Loucy (cell line): ENCODE results near the gene SKAP2.

Source experiments
- H2AFZ ChIP-seq: fragments of 200-600 bp; sonication (generic); 2 replicates; pipeline ENCODE4 v1.6.0; 2016; ENCODE audit warnings: antibody characterized with exemption, mild to moderate bottlenecking, low read length, moderate library complexity
- H3F3A ChIP-seq: fragments of 200-600 bp; 2 replicates; pipeline ENCODE4 v1.6.0; 2016; ENCODE audit warnings: antibody characterized with exemption, low read depth, mild to moderate bottlenecking
- H3K27me3 ChIP-seq: fragments of 200-600 bp; sonication (generic); 2 replicates; pipeline ENCODE4 v1.6.1; 2014; ENCODE audit warnings: low read length, mild to moderate bottlenecking; ENCODE audit not compliant: insufficient read depth, poor library complexity, severe bottlenecking
- H3K36me3 ChIP-seq: fragments of 200-600 bp; sonication (generic); 2 replicates; pipeline ENCODE4 v1.6.1; 2016; ENCODE audit warnings: low read length; ENCODE audit not compliant: insufficient read depth
- H3K4me1 ChIP-seq: fragments of 200-600 bp; sonication (generic); 2 replicates; pipeline ENCODE4 v1.5.1; 2014; ENCODE audit warnings: low read length, mild to moderate bottlenecking; ENCODE audit not compliant: insufficient read depth, poor library complexity, severe bottlenecking
- H3K4me2 ChIP-seq: fragments of 200-600 bp; sonication (generic); 2 replicates; pipeline ENCODE4 v1.6.0; 2014; ENCODE audit warnings: antibody characterized with exemption, low read length, low read depth, mild to moderate bottlenecking; ENCODE audit not compliant: poor library complexity, severe bottlenecking
- H3K4me3 ChIP-seq: fragments of 200-600 bp; sonication (generic); 2 replicates; pipeline ENCODE4 v1.5.1; 2014; ENCODE audit warnings: low read length, mild to moderate bottlenecking, mixed read lengths; ENCODE audit not compliant: poor library complexity, severe bottlenecking
- H3K79me2 ChIP-seq: fragments of 200-600 bp; sonication (generic); 2 replicates; pipeline ENCODE4 v1.6.1; 2014; ENCODE audit warnings: low read length; ENCODE audit not compliant: insufficient read depth
- H3K9ac ChIP-seq: fragments of 200-600 bp; sonication (generic); 2 replicates; pipeline ENCODE4 v1.6.0; 2014; ENCODE audit warnings: mild to moderate bottlenecking, low read depth, low read length, moderate library complexity; ENCODE audit not compliant: poor library complexity, severe bottlenecking
- H3K9me2 ChIP-seq: fragments of 200-600 bp; sonication (generic); replicated peaks from 2 replicates; pipeline ENCODE4 v1.6.1; 2016; ENCODE audit warnings: low read depth, low read length, mixed read lengths
- H3K9me3 ChIP-seq: fragments of 200-600 bp; sonication (generic); 2 replicates; pipeline ENCODE4 v1.6.1; 2014; ENCODE audit warnings: mild to moderate bottlenecking, antibody characterized with exemption, low read length, low read depth; ENCODE audit not compliant: insufficient read depth
- H4K20me1 ChIP-seq: fragments of 200-600 bp; sonication (generic); 2 replicates; pipeline ENCODE4 v1.6.0; 2014; ENCODE audit warnings: antibody characterized with exemption, low read length, mild to moderate bottlenecking; ENCODE audit not compliant: insufficient read depth, poor library complexity, severe bottlenecking
- EZH2phosphoT487 ChIP-seq: fragments of 200-600 bp; IDR thresholded peaks from 2 replicates; pipeline ENCODE4 v1.6.1; 2018; ENCODE audit warnings: antibody characterized with exemption, mild to moderate bottlenecking, moderate library complexity, borderline replicate concordance
- TF ChIP-seq, protein P1 (sequence below): fragments of 200-600 bp; sonication (generic); conservative IDR thresholded peaks from 2 replicates; pipeline ENCODE4 v1.5.1; 2014; ENCODE audit warnings: mild to moderate bottlenecking, antibody characterized with exemption, low read length

The SKAP2 gene

DNA sequence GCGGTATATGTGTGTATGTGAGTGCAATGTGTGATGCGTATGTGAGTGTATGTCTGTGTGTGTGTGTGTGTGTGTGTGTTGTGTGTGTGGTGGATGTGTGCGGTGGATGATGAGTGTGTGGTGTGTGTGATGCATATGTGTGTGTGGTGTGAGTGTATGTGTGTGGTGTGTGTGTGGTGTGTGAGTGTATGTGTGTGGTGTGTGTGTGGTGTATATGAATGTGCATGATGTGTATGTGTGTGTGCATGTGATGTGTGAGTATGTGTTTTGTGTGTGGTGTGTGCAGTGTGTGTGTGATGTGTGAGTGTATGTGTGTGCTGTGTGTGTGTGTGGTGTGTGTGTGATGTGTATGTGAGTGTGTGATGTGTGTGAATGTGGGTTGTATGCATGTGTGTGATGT, 222.0 kb downstream of the SKAP2 start:
- H3K27me3 ChIP-seq = no peaks in the 10 kb centered on the region
- no peaks in the 10 kb centered on the region for H3K4me1 ChIP-seq
- H3K9ac ChIP-seq = no peak overlapping the region
- H3K4me2 ChIP-seq = no peak overlapping the region
- no peaks in the 10 kb centered on the region for H3K9me2 ChIP-seq
- H3K9me3 ChIP-seq = no peaks in the 10 kb centered on the region
- no peaks in the 10 kb centered on the region for H3F3A ChIP-seq
- TF ChIP-seq EZH2phosphoT487 = no peak
- TF ChIP-seq, protein P1, sequence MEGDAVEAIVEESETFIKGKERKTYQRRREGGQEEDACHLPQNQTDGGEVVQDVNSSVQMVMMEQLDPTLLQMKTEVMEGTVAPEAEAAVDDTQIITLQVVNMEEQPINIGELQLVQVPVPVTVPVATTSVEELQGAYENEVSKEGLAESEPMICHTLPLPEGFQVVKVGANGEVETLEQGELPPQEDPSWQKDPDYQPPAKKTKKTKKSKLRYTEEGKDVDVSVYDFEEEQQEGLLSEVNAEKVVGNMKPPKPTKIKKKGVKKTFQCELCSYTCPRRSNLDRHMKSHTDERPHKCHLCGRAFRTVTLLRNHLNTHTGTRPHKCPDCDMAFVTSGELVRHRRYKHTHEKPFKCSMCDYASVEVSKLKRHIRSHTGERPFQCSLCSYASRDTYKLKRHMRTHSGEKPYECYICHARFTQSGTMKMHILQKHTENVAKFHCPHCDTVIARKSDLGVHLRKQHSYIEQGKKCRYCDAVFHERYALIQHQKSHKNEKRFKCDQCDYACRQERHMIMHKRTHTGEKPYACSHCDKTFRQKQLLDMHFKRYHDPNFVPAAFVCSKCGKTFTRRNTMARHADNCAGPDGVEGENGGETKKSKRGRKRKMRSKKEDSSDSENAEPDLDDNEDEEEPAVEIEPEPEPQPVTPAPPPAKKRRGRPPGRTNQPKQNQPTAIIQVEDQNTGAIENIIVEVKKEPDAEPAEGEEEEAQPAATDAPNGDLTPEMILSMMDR = no peak
- no peaks in the 10 kb centered on the region for H4K20me1 ChIP-seq
- H2AFZ ChIP-seq = no peak overlapping the region
- no peaks in the 10 kb centered on the region for H3K36me3 ChIP-seq
- H3K4me3 ChIP-seq = no peak overlapping the region
- H3K79me2 ChIP-seq = no peaks in the 10 kb centered on the region

DNA sequence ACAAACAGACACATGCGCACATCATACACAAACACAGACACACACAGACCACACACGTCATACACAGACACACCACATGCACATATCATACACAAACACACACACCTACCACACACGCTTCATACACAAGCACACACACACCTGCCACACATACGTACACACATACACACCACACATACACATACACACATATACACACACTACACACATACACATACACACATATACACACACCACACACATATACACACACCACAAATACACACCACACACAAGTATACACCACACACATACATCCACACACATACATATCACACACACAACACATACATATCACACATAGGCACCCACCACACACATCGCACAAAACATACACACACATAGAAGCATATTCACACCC, 224.7 kb downstream of the SKAP2 start:
- Histone ChIP-seq H3K9me2 (no peaks in the 10 kb centered on the region), H3K9ac (no peak overlapping the region), H3F3A (no peaks in the 10 kb centered on the region), H2AFZ (no peak overlapping the region), H4K20me1 (no peaks in the 10 kb centered on the region), H3K4me3 (no peak overlapping the region), H3K9me3 (no peaks in the 10 kb centered on the region), H3K79me2 (no peaks in the 10 kb centered on the region), H3K4me2 (no peak overlapping the region), H3K36me3 (no peaks in the 10 kb centered on the region), H3K4me1 (no peaks in the 10 kb centered on the region), H3K27me3 (no peaks in the 10 kb centered on the region)
- TF ChIP-seq EZH2phosphoT487 = no peak
- TF ChIP-seq, protein P1 = no peak

DNA sequence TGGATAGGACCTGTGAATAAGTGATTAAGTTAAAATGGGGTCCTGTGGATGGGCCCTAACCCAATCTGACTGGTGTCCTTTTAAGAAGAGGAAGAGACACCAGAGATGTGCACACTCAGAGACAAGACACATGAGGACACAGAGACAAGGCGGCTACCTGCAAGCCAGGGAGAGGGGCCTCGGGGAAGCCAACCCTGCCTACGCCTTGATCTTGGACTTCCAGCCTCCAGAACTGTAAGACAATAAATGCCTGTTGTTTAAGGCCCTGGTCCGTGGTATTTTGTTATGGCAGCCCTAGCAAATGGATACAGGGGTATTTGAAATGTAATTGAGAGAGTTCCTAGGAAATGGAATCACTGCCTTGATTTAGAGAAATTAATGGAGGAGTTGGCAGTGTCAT, 225.3 kb downstream of the SKAP2 start:
- Histone ChIP-seq H3F3A (no peaks in the 10 kb centered on the region), H3K4me2 (no peak overlapping the region), H3K9me3 (no peaks in the 10 kb centered on the region), H3K4me3 (no peak overlapping the region), H3K9ac (no peak overlapping the region), H3K4me1 (no peaks in the 10 kb centered on the region), H3K36me3 (no peaks in the 10 kb centered on the region), H4K20me1 (no peaks in the 10 kb centered on the region), H3K79me2 (no peaks in the 10 kb centered on the region), H2AFZ (no peak overlapping the region), H3K27me3 (no peaks in the 10 kb centered on the region), H3K9me2 (no peaks in the 10 kb centered on the region)
- no peak for TF ChIP-seq EZH2phosphoT487
- TF ChIP-seq, protein P1 = no peak
